ENCODE data around the gene PIWIL4. TPM values are rescaled to one million over a fixed set of nuclear protein-coding genes. Genes with fewer than 3 reads are reported as not detected.
A peak's percentile ranks its signal among the peaks of the same experiment; 100 is the strongest.

The PIWIL4 gene
- total and polyA plus RNA-seq, 11 donors = 0.33 to 2.4 (median 1.1) TPM

GRCh38 chr11:94524341-94524740 is 42.8 kb upstream of the PIWIL4 start:
- H3K9me3 ChIP-seq = no peaks in the 10 kb centered on the region
- no peak overlapping the region for H3K4me3 ChIP-seq
- no peaks in the 10 kb centered on the region for H3K36me3 ChIP-seq
- intact Hi-C loops (cut with DNase I) = loop anchor here in 5 of 10 donors (5.0 kb wide), 3 partner anchors 33 to 78 kb away; no protein-coding TSS in a partner anchor
- no peak overlapping the region for H3K27ac ChIP-seq
- 81 to 92% (median 88%) methylated on average over 1 of the region's 1 CpG for WGBS, 4 donors
- ATAC-seq = no peak
- peaks cover 0 to 21% (median 0%) of the 10 kb centered on the region in 12 donors for H3K4me1 ChIP-seq
- TF ChIP-seq POLR2A (IDR thresholded peaks at IDR 0.05) = no peak
- no peak for TF ChIP-seq CTCF (IDR thresholded peaks at IDR 0.05)
- peaks cover 0 to 5% (median 0%) of the 10 kb centered on the region in 9 donors for H3K27me3 ChIP-seq
- DNase-seq = no peak

- H3K9me3 ChIP-seq = no peaks in the 10 kb centered on the region
- no peaks in the 10 kb centered on the region for H3K36me3 ChIP-seq
- H3K4me3 ChIP-seq = no peak overlapping the region
- H3K27me3 ChIP-seq = peaks cover 0 to 5% (median 0%) of the 10 kb centered on the region in 9 donors
- intact Hi-C loops (cut with DNase I) = no loop called here
- DNase-seq = peak; percentile 43 to 83 (median 58)
- TF ChIP-seq CTCF (IDR thresholded peaks at IDR 0.05) = no peak
- no peak for TF ChIP-seq POLR2A (IDR thresholded peaks at IDR 0.05)
- H3K27ac ChIP-seq = no peak overlapping the region
- H3K4me1 ChIP-seq = peaks cover 0 to 18% (median 0%) of the 10 kb centered on the region in 12 donors
- no peak for ATAC-seq
- WGBS, 4 donors = 35 to 44% (median 39%) methylated on average over 5 of the region's 5 CpGs
Measured at GRCh38 chr11:94525546-94526324, 41.4 kb upstream of the PIWIL4 start.

GRCh38 chr11:94526645-94527438 is 40.3 kb upstream of the PIWIL4 start:
- H3K27me3 ChIP-seq = peaks cover 0 to 5% (median 0%) of the 10 kb centered on the region in 9 donors
- intact Hi-C loops (cut with DNase I) = no loop called here
- H3K4me1 ChIP-seq = peaks cover 0 to 18% (median 0%) of the 10 kb centered on the region in 12 donors
- H3K4me3 ChIP-seq = no peak overlapping the region
- no peaks in the 10 kb centered on the region for H3K36me3 ChIP-seq
- 77 to 88% (median 79%) methylated on average over 4 of the region's 4 CpGs for WGBS, 4 donors
- H3K9me3 ChIP-seq = no peaks in the 10 kb centered on the region
- ATAC-seq (no peak), DNase-seq (no peak)
- TF ChIP-seq POLR2A (IDR thresholded peaks at IDR 0.05) (no peak), CTCF (IDR thresholded peaks at IDR 0.05) (no peak)
- H3K27ac ChIP-seq = no peak overlapping the region

GRCh38 chr11:94528551-94528950 is 38.6 kb upstream of the PIWIL4 start:
- TF ChIP-seq CTCF (IDR thresholded peaks at IDR 0.05) (no peak), POLR2A (IDR thresholded peaks at IDR 0.05) (no peak)
- Histone ChIP-seq H3K9me3 (no peaks in the 10 kb centered on the region), H3K4me1 (peaks cover 0 to 21% (median 0%) of the 10 kb centered on the region in 12 donors), H3K36me3 (no peaks in the 10 kb centered on the region), H3K4me3 (no peak overlapping the region), H3K27ac (no peak overlapping the region), H3K27me3 (peaks cover 0 to 5% (median 0%) of the 10 kb centered on the region in 9 donors)
- DNase-seq (no peak), ATAC-seq (no peak)
- intact Hi-C loops (cut with DNase I) = no loop called here
